ENCODE results near the gene ANKRD6. TPM values are rescaled to one million over a fixed set of nuclear protein-coding genes. Genes with fewer than 3 reads are reported as not detected.
"Not testable (repeated sequence)": the region's sequence is repeated elsewhere in the genome, so short reads cannot be mapped to it uniquely, and the experiment has no call there.

The ANKRD6 gene
- total RNA-seq = 4.9 and 14.4 TPM in 2 replicates

DNA sequence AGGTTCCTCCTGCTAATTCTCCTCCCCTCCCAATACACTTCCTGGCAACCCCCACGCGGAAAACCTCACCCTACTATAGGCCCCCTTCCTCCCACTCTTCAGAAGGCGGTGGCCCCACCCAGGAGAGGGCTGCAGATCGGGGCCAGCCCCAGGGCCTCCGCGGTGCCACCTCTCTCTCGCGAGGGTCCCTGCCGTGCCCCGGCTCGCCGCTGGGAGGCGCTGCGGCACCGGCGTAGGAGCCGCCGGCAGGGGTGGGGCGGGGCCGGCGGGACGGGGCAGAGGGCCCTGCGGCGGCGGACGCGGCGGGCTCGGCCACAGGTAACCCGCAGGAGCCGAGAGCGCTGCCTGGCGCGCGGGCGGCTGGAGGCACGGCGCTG lies at the start of gene ANKRD6:
Gene ANKRD6, plus strand, starts transcription at position 278 of the 377 bp plus-strand sequence. CDS start 133,825 bp downstream, outside the sequence.
- DNase-seq (ENCODE audit: low read depth in 2 of 2) = peak; percentile 14 to 52

- peak in 1 of 2 donors; percentile 35 for DNase-seq (ENCODE audit: low read depth in 2 of 2)
These were observed 47.7 kb upstream of the ANKRD6 start for GRCh38 chr6:89385156-89385667.

GRCh38 chr6:89385846-89386245 lies 47.1 kb upstream of the ANKRD6 start:
- no peak for DNase-seq (ENCODE audit: low read depth in 2 of 2)

- DNase-seq (ENCODE audit: low read depth in 2 of 2) = no peak
These were observed 45.9 kb upstream of the ANKRD6 start for GRCh38 chr6:89386917-89387491.

- no peak for DNase-seq (ENCODE audit: low read depth in 2 of 2)
These were observed 45.3 kb upstream of the ANKRD6 start for GRCh38 chr6:89387516-89388201.

DNA sequence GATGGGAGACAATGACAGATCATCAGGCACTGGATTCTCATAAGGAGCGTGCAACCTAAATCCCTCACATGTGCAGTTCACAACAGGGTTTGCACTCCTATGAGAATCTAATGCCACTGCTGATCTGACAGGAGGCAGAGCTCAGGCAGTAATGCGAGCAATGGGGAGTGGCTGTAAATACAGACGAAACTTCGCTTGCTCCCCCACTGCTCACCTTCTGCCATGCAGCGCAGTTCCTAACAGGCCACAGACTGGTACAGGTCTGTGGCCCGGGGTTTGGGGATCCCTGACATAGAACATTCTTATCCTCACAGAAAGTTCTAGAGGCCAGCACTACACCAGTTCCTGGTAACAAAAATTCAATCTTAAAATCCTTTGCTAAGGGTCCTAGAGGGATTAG lies 44.1 kb upstream of the ANKRD6 start:
- DNase-seq (ENCODE audit: low read depth in 2 of 2) = no peak

DNA sequence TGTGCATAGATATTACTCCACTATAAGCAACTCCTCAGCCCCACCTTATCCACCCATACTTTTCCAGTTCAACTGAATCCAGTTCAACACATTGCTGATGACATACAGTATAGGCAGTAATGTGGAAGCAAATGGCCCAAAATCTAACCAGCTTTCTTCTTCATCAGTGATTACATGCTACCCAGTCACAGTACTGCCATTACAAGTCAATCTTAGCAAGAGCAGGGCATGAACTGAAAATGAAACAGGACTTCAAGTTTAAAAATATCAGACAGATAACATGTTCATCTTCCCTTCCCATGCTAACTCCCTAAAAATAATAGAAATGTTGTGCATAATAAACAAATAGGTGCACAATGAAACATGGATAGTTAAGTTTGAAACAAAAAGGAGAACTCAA lies 40.1 kb upstream of the ANKRD6 start:
- no peak for DNase-seq (ENCODE audit: low read depth in 2 of 2)

- no peak for DNase-seq (ENCODE audit: low read depth in 2 of 2)
These were observed 39.3 kb upstream of the ANKRD6 start for GRCh38 chr6:89393659-89394058.

DNA sequence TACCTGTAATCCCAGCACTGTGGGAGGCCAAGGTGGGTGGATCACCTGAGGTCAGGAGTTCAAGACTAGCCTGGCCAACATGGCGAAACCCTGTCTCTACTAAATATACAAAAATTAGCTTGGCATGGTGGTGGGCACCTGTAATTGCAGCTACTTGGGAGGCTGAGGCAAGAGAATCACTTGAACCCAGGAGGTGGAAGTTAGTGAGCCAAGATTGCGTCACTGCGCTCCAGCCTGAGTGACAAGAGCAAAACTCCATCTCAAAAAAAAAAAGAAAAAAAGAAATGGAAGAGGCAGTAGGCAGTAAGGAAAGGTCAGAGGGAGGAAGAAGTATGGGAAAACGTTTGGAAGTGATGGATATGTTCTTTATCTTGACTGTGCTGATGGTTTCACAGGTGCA lies 35.1 kb upstream of the ANKRD6 start:
- DNase-seq (ENCODE audit: low read depth in 2 of 2) = not testable (repeated sequence)

DNA sequence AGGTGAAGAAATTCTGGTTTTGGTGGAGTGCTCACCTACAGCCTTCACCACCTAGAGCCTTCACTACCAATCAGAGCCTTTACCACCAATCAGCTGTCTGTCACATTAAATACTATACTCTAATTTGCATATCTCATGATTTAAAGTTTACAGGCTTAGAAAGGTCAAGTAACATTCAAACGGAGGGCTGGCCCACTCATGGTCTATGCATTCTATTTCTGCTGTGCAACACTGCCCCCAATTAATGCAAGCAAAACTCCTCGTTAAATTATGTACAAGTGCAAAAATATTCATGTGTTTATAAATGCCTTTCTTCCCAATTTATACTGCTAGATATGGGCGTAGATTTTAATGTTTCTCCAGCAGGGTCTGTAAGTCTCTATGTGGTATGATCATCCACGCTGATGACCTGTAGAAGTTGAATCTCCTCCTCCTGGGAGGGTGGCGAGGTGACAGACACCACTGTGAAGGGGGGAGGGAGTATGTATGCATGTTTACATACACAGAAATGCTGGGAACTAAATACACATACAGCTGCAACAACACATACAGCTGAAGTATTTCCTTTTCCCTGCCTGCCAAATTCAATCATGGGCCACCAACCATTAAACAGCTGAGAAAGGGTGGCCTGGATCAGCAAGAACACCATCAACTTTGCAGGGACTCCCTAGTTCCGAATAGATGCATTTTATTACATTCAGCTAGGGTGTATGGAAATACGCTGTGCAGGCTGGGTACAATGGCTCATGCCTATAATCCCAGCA lies 34.0 kb upstream of the ANKRD6 start:
- DNase-seq (ENCODE audit: low read depth in 2 of 2) = no peak

DNA sequence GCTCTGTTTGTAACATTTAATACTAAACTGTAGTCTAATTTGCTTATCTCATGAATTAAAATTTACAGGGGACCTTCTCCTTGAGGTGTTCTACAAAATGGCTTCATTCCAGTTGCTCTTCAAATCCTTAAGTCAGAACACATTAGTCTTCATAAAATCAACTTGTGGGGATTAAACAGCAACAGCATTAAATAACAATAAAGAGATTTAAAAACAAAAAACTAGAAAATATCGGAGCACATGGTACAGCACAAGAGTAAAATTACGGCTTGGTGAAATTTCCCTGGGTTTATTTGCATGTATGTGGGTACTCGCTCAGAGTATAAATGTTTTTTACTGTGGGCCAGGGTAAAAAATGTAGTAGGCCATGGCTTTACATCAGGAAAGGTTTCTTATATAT lies 32.9 kb upstream of the ANKRD6 start:
- no peak for DNase-seq (ENCODE audit: low read depth in 2 of 2)

DNA sequence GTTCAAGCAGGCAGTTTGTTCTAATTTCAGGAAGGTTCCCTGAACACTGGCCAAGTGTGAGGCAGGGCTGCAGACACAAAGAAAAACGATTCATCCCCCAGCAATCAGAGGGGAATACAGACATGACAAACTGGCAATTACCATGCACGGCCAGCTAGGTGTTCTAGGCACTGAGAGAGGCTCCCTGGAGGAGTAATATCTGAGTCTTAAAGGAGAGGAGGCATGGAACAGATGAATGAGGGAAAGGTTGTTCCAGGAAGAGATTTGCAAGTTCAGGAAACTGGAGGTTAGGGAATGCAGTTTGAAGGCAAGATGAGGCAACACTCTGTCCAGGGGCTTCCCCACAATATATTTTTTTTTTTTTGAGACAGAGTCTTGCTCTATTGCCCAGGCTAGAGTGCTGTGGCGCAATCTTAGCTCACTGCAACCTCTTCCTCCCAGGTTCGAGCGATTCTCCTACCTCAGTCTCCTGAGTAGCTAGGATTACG lies 32.0 kb upstream of the ANKRD6 start:
- DNase-seq (ENCODE audit: low read depth in 2 of 2) = no peak

- DNase-seq (ENCODE audit: low read depth in 2 of 2) = no peak
These were observed 30.2 kb upstream of the ANKRD6 start for GRCh38 chr6:89402776-89403175.

GRCh38 chr6:89404512-89404911 lies 28.4 kb upstream of the ANKRD6 start:
- no peak for DNase-seq (ENCODE audit: low read depth in 2 of 2)

- no peak for DNase-seq (ENCODE audit: low read depth in 2 of 2)
These were observed 26.8 kb upstream of the ANKRD6 start for GRCh38 chr6:89406141-89406540.

DNA sequence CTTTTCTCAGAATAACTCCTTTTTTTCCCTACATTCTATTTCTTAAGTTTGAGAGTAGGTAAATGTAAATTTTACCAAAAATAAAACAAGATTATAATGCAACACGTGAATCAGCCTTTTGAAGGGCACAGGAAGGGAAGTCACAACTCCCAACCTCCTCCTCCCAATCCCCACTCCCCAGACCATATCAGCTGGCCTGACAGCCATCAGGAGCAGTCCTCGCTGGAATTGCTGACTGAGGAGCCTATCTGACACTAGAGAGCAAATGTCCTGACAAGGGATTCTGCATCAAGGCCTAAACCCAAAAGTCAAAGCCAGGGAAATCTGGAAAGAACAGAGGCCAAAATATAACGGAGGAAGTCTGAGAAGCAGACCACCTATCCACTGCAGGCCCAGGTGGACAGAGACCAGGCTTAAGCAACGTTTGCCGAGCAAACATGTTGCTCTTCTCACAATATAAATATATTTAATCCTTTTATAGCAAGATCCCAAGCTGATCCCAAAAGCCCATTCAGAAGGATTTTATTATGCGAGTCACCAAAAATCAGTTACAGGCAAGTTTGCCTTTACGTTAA lies 23.4 kb upstream of the ANKRD6 start:
- no peak for DNase-seq (ENCODE audit: low read depth in 2 of 2)

GRCh38 chr6:89410231-89410761 lies 22.7 kb upstream of the ANKRD6 start:
- no peak for DNase-seq (ENCODE audit: low read depth in 2 of 2)

- no peak for DNase-seq (ENCODE audit: low read depth in 2 of 2)
These were observed 22.2 kb upstream of the ANKRD6 start for GRCh38 chr6:89410788-89411144.

DNA sequence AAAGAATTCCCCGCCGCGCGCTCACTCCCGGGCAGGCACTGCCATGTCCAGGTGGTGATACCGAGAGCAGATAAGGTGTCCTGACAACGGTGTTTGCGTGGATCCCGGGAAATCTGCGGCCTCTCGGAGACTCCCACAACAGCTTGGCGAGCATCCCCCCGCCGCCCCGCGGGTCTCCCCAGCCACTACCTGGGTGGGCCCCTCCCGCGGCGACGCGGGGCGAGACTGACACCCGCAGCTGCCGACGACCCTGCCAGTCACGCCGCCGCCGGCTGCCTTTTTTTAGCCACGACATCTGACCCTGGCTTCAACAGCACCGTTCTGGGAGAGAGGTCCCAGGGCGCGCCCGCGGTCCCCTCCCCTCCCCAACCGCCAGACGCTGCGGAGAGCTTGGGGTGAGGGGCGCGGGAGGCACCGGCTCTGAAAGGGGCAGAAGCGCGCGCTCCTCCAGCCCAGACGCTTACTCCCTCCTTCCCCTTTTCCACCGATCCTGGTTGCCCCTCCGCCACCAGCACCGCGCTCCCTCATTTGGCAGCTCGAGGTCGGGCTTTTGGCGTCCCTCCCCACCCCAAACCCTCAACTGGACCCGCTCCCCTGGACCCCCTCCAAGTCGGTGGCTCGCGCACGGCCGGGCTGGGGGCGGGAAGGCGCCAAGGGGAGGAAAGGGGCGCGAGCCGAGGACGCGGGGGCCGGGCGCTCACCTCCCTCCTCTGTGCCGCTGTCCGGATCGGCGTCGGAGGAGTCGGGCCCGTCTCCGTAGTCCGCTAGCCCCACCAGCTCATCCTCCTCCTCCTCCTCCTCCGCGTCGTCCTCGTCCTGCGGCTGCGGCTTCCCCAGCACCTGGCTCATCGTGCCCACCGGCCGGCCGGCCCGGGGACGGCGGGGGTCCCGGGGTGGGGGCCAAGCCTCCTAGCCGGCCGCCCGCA lies 21.5 kb upstream of the ANKRD6 start:
- no peak for DNase-seq (ENCODE audit: low read depth in 2 of 2)
